Dedifferentiated amniotic fluid mesenchymal stem cell (primary cell): Measurements from ENCODE around the gene SEC11C.
"Not testable (repeated sequence)": the region's sequence is repeated elsewhere in the genome, so short reads cannot be mapped to it uniquely, and the experiment has no call there.

Experiments
- DNase-seq: peaks from one replicate; pipeline ENCODE4 v3.0.0-alpha.2; 2016; ENCODE audit errors: extremely low spot score

Gene SEC11C

GRCh38 chr18:59139615-59140301 is at the start of gene SEC11C:
SEC11C (plus strand) TSS chr18:59139884; CDS start chr18:59139949, 65 bp downstream.
- peak; percentile 92 for DNase-seq

GRCh38 chr18:59090966-59091603 is 48.6 kb upstream of the SEC11C start:
- DNase-seq = no peak

- no peak for DNase-seq
Measured at GRCh38 chr18:59093668-59094067, 46.0 kb upstream of the SEC11C start.

GRCh38 chr18:59094569-59094968 is 45.1 kb upstream of the SEC11C start:
- no peak for DNase-seq

- no peak for DNase-seq
Measured at GRCh38 chr18:59096098-59096789, 43.4 kb upstream of the SEC11C start.

- DNase-seq = no peak
Measured at GRCh38 chr18:59101830-59102414, 37.8 kb upstream of the SEC11C start.

GRCh38 chr18:59109375-59109774 is 30.3 kb upstream of the SEC11C start:
- no peak for DNase-seq

GRCh38 chr18:59114160-59114559 is 25.5 kb upstream of the SEC11C start:
- no peak for DNase-seq

- peak; percentile 59 for DNase-seq
Measured at GRCh38 chr18:59123588-59124369, 15.9 kb upstream of the SEC11C start.

GRCh38 chr18:59124370-59124704 is 15.3 kb upstream of the SEC11C start:
- DNase-seq = no peak

GRCh38 chr18:59127047-59127446 is 12.6 kb upstream of the SEC11C start:
- no peak for DNase-seq

GRCh38 chr18:59129951-59130703 is 9.6 kb upstream of the SEC11C start:
- DNase-seq = no peak

GRCh38 chr18:59132810-59133465 is 6.7 kb upstream of the SEC11C start:
- DNase-seq = no peak

GRCh38 chr18:59139291-59139614 is 431 bp upstream of the SEC11C start:
- DNase-seq = peak; percentile 54

GRCh38 chr18:59140302-59140885 is 710 bp downstream of the SEC11C start:
- DNase-seq = peak; percentile 17

GRCh38 chr18:59141294-59142068 is 1.8 kb downstream of the SEC11C start:
- DNase-seq = no peak

GRCh38 chr18:59142274-59142673 is 2.6 kb downstream of the SEC11C start:
- DNase-seq = no peak

- DNase-seq = not testable (repeated sequence)
Measured at GRCh38 chr18:59142800-59143416, 3.2 kb downstream of the SEC11C start.

GRCh38 chr18:59143441-59143840 is 3.8 kb downstream of the SEC11C start:
- DNase-seq = peak; percentile 21
